Kidney glomerular epithelial cell (primary cell): ENCODE results near the gene CRABP1.
"Not testable (repeated sequence)": the region's sequence is repeated elsewhere in the genome, so short reads cannot be mapped to it uniquely, and the experiment has no call there.

Source experiments
- DNase-seq: peaks from one replicate; lab custom pipeline; 2025; lab: John Stamatoyannopoulos, UW

Gene CRABP1

GRCh38 chr15:78374436-78375393, 34.6 kb downstream of the CRABP1 start:
- no peak for DNase-seq

- not testable (repeated sequence) for DNase-seq
These were observed 40.0 kb downstream of the CRABP1 start for GRCh38 chr15:78380143-78380542.

GRCh38 chr15:78382114-78382880, 42.1 kb downstream of the CRABP1 start:
- no peak for DNase-seq

DNA sequence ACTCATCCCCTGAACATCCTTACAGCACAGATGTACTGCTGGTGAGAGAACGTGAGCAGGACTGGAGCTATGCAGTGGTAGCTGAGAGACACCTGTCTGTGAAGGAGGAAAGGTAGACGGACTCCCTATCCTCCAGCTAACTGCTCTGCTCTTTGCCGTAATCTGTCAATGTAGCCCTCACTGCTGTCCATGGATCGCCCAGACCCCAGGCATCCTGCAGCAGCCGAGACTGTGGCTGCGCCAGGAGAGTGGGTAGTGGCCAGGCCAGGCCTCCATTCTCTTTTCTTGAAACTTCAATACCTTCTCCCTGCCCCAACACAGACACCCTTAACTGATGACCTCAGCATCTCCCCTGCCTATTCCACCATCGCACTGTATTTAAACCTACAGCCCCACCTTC, 44.5 kb downstream of the CRABP1 start:
- no peak for DNase-seq

DNA sequence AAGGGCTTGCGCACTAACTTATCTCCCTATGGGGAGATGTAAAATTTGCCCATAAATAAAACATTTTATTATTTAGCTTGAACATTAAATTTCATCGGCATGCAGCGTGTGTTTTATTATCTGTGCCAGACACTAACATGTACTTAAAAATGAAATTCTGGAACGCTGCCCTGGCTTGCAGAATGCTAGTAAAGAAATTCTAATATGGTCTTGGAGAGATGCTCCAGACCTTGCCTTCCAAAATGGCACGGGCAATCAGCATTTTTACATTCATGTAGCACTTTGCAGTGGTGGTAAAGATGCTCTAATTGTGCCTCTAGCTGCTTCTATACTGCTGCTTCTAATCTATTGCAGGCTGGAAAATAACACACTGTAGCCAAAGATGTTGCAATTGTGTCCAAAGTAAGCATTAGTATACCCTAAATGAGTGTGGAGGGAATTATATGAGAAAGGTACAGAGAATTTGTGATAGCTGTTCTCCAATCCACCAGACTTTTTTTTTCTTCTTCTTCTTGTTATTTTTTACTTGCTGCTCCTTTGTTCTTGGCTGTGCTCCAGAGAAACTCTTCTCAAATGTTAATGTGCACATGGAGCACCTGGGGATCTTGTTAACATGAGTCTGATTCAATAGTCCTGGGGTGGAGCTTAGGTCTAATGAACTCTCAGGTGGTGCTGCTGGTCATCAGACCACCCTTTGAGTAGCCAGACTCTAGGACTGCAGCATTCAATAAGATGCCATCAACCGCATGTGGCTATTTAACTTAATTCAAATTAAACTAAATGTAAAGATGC, 47.3 kb downstream of the CRABP1 start:
- no peak for DNase-seq

GRCh38 chr15:78388865-78389264, 48.7 kb downstream of the CRABP1 start:
- DNase-seq, result no peak

GRCh38 chr15:78389322-78389721, 49.2 kb downstream of the CRABP1 start:
- DNase-seq, result no peak

- DNase-seq, result no peak
These were observed 49.6 kb downstream of the CRABP1 start for GRCh38 chr15:78389738-78390137.

GRCh38 chr15:78390242-78390641, 50.1 kb downstream of the CRABP1 start:
- DNase-seq, result no peak

DNA sequence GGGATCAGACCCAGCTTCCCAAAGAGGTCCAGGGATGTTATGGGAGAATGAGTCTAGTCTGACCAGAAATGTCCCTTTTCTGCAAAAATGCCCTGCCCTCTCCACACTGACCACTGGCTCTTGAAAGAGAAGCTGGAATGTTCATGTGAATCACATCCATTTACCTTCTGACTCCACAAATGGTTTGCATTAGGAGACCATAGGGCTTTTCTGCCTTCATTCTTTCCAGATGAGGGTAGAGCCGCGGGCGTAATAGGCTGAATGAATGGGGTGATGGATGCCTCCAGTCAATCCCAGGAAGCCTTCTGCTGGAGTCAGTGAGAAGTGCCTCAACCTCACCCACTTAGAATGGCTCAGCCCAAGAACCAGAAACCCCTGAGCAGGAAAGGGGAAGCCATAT, 50.7 kb downstream of the CRABP1 start:
- no peak for DNase-seq

DNA sequence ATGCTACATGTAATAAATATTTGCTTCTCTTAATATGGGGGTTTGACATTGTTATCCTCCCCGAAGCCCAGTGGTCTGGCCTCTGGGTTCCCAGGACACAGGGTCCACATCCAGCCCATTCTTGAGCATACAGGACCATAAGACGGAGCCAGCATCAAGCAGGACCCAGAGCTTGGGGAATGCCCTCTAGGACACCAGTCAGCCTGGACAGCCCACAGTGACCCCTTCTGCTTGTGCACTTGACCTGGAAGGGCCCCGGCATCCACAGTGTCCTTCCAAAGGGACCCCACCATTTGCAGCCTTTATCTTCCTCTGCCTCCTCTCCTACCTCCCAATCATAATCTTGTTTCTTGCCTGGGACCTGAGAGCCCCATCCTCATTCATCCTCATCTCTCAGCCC, 51.6 kb downstream of the CRABP1 start:
- DNase-seq, result no peak

DNA sequence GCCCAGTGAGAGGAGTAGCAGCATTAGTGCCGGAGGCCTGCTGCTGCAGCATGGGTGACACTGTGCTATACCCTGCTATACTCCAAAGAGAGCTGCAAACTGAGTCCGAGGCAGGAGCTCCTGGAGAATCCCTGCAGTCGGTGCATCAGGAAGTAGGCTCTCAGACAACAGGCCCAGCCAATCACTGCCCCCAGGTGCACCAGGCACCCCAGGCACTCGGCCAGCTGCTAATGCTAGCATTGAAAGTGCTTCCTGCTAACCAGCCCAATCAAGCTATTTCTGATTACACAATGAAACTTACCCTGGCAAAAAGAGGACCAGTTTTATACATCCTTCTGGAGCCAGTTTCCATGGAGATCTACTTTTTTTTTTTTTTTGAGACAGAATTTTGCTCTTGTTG, 52.3 kb downstream of the CRABP1 start:
- no peak for DNase-seq

- DNase-seq, result no peak
These were observed 53.0 kb downstream of the CRABP1 start for GRCh38 chr15:78393137-78393536.

- DNase-seq, result no peak
These were observed 53.9 kb downstream of the CRABP1 start for GRCh38 chr15:78394026-78394425.

DNA sequence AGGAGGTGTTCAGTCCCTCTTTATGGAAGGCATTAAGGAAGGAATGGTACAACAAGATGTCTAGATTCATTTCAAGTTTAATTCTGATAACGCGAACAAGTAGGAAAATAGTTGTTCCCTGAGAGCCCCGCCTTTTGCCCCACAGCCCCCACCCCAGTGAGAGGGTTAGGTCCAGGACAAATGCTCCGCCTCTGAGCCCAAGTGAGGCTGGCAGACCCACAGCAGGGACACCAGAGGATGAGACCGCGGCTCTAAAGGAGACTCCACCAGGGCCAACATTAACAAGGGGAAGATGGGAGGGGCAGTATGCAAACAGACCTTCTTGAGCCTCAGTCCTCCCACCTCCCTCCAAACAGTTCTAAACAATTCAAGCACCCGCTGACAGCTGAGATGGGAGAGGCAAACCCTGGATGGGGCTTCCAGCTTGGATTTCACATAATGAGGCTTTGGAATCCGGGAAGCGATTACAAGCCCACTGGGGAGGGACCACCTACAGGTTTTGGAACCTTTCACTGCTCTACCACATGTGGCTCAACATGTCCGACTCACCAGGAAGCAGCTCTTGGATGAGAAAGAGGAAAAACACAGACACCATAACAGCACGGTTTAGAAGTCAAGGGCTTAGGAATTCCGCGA, 54.9 kb downstream of the CRABP1 start:
- no peak for DNase-seq

DNA sequence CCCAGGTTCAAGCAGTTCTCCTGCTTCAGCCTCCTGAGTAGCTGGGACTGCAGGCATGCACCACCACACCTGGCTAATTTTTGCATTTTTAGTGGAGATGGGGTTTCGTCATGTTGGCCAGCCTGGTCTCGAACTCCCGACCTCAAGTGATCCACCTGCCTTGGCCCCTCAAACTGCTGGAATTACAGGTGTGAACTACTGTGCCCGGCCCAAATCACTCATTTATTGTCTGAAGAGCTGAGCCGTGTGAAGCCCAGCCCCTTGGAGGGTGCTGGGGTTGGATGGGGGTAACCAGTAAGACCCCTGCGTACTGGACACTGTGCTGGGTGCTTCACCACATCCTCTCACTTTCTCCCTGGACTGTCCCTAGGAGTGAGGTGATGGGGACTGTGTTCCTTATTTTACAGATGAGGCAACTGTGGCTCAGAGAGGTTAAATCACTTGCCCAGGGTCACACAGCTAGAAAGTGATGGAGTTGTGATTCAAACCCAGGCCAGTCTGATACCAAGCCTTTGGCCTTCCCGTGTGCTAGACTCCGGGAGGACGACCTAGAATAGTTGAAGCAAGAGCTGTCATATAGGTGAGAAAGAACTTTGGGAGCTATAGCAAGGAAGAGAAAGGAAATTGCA, 56.1 kb downstream of the CRABP1 start:
- DNase-seq, result no peak

- no peak for DNase-seq
These were observed 56.8 kb downstream of the CRABP1 start for GRCh38 chr15:78396976-78397375.

DNA sequence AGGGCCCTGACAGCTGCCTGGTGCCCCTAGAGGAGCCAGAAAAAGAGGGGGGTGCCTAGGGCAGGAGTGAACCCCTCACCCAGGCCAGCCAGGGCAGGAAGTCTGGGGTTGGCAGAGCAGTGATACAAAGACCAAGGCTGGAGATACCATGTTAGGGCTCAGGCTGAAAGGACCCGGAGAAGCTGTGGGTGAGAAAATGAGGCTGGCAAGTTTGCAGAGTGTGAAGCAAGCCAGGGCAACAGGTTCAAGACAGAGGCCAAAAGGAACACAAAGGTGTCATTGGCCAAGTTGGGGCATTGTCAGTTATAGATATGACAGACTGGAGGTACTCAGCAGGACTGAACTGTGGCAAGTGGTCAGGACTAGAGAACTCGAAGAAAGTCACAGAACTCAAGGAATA, 57.2 kb downstream of the CRABP1 start:
- no peak for DNase-seq
